ENCODE data around the gene CHTOP. TPM values are rescaled to one million over a fixed set of nuclear protein-coding genes. Genes with fewer than 3 reads are reported as not detected.

The CHTOP gene
- total RNA-seq, 1 donor from 2014 or later = 114 TPM

- no peak for TF ChIP-seq CTCF (IDR thresholded peaks at IDR 0.05; ENCODE audit: unreplicated experiment)
- no peaks in the 10 kb centered on the region for H3K9me3 Mint-ChIP-seq
Observed at GRCh38 chr1:153685544-153686340, 51.9 kb downstream of the CHTOP start.

GRCh38 chr1:153687346-153688125, 53.7 kb downstream of the CHTOP start:
- Mint-ChIP-seq H3K9me3 (no peaks in the 10 kb centered on the region), H3K4me1 (peaks cover 11% of the 10 kb centered on the region), H3K27me3 (ENCODE audit: low read depth) (peaks cover 16% of the 10 kb centered on the region), H3K27ac (no peak overlapping the region), H3K4me3 (no peak overlapping the region), H3K36me3 (peaks cover 1% of the 10 kb centered on the region)
- TF ChIP-seq CTCF (IDR thresholded peaks at IDR 0.05; ENCODE audit: unreplicated experiment) = no peak
- DNase-seq (ENCODE audit: low spot score in 2 of 2, unreplicated experiment in 2 of 2) = no peak

More at GRCh38 chr1:153685544-153686340, 51.9 kb downstream of the CHTOP start:
- Mint-ChIP-seq H3K27ac (no peak overlapping the region), H3K4me1 (peaks cover 6% of the 10 kb centered on the region), H3K27me3 (ENCODE audit: low read depth) (peaks cover 34% of the 10 kb centered on the region), H3K36me3 (peaks cover 1% of the 10 kb centered on the region), H3K4me3 (no peak overlapping the region)
- DNase-seq (ENCODE audit: low spot score in 2 of 2, unreplicated experiment in 2 of 2) = no peak

- no peak for TF ChIP-seq CTCF (IDR thresholded peaks at IDR 0.05; ENCODE audit: unreplicated experiment)
Observed at GRCh38 chr1:153688276-153688675, 54.4 kb downstream of the CHTOP start.

GRCh38 chr1:153688736-153689328, 55.0 kb downstream of the CHTOP start:
- no peak for DNase-seq (ENCODE audit: low spot score in 2 of 2, unreplicated experiment in 2 of 2)
- Mint-ChIP-seq H3K9me3 (no peaks in the 10 kb centered on the region), H3K4me3 (no peak overlapping the region), H3K4me1 (peaks cover 12% of the 10 kb centered on the region), H3K36me3 (peaks cover 1% of the 10 kb centered on the region), H3K27ac (no peak overlapping the region), H3K27me3 (ENCODE audit: low read depth) (peaks cover 9% of the 10 kb centered on the region)
- no peak for TF ChIP-seq CTCF (IDR thresholded peaks at IDR 0.05; ENCODE audit: unreplicated experiment)

More at GRCh38 chr1:153688276-153688675, 54.4 kb downstream of the CHTOP start:
- DNase-seq (ENCODE audit: low spot score in 2 of 2, unreplicated experiment in 2 of 2) = no peak
- peaks cover 11% of the 10 kb centered on the region for H3K4me1 Mint-ChIP-seq
- H3K27me3 Mint-ChIP-seq (ENCODE audit: low read depth) = peaks cover 14% of the 10 kb centered on the region
- no peak overlapping the region for H3K4me3 Mint-ChIP-seq
- H3K36me3 Mint-ChIP-seq = peaks cover 1% of the 10 kb centered on the region
- H3K27ac Mint-ChIP-seq = no peak overlapping the region
- H3K9me3 Mint-ChIP-seq = no peaks in the 10 kb centered on the region

GRCh38 chr1:153693466-153693865, 59.6 kb downstream of the CHTOP start:
- no peaks in the 10 kb centered on the region for H3K27me3 Mint-ChIP-seq (ENCODE audit: low read depth)
- no peak for TF ChIP-seq CTCF (IDR thresholded peaks at IDR 0.05; ENCODE audit: unreplicated experiment)
- no peak for DNase-seq (ENCODE audit: low spot score in 2 of 2, unreplicated experiment in 2 of 2)
- H3K4me1 Mint-ChIP-seq = peaks cover 29% of the 10 kb centered on the region
- no peaks in the 10 kb centered on the region for H3K36me3 Mint-ChIP-seq
- H3K4me3 Mint-ChIP-seq = no peak overlapping the region
- H3K27ac Mint-ChIP-seq = no peak overlapping the region
- no peaks in the 10 kb centered on the region for H3K9me3 Mint-ChIP-seq

Small RNAs within 50 kb of the gene (microRNA-seq; reads per million reads assigned to microRNA genes)
- not detected for gene MIR8083

Other genes with a start within 250 kb of the CHTOP start
- gene S100A8, start 243.0 kb upstream of the CHTOP start, total RNA-seq = not detected in 3 replicates
- gene S100A7A, start 217.5 kb upstream of the CHTOP start, total RNA-seq = not detected in 3 replicates
- gene S100A7, start 173.4 kb upstream of the CHTOP start, total RNA-seq = not detected in 3 replicates
- 2.4 to 4.4 TPM (median 3.9 TPM) in 3 replicates for gene S100A6, start 98.1 kb upstream of the CHTOP start, total RNA-seq
- gene S100A5, start 93.1 kb upstream of the CHTOP start, total RNA-seq = not detected in 3 replicates
- gene S100A4, start 88.3 kb upstream of the CHTOP start, total RNA-seq = 7.8 to 12.7 TPM (median 10.2 TPM) in 3 replicates
- not detected in 3 replicates for gene S100A3, start 84.8 kb upstream of the CHTOP start, total RNA-seq
- 0.43 to 0.51 TPM in 2 of 3 replicates, not detected in the other for gene S100A2, start 68.2 kb upstream of the CHTOP start, total RNA-seq
- gene S100A16, start 20.9 kb upstream of the CHTOP start, total RNA-seq = 22.1 to 24.8 TPM (median 22.4 TPM) in 3 replicates
- 8.5 to 10.1 TPM (median 10.0 TPM) in 3 replicates for gene S100A14, start 17.7 kb upstream of the CHTOP start, total RNA-seq
- gene S100A13, start 6.6 kb upstream of the CHTOP start, total RNA-seq = 46.6 to 58.5 TPM (median 54.5 TPM) in 3 replicates
- gene S100A1, start 5.6 kb upstream of the CHTOP start, total RNA-seq = 0.58 to 0.59 TPM in 2 of 3 replicates, not detected in the other
- 33.8 to 37.5 TPM (median 34.6 TPM) in 3 replicates for gene SNAPIN, start 24.6 kb downstream of the CHTOP start, total RNA-seq
- gene ILF2, start 36.9 kb downstream of the CHTOP start, total RNA-seq = 204 to 212 TPM (median 207 TPM) in 3 replicates
- gene NPR1, start 44.6 kb downstream of the CHTOP start, total RNA-seq = 5.8 to 6.6 TPM (median 5.9 TPM) in 3 replicates
- 117 to 120 TPM (median 117 TPM) in 3 replicates for gene INTS3, start 94.0 kb downstream of the CHTOP start, total RNA-seq
- gene SLC27A3, start 141.3 kb downstream of the CHTOP start, total RNA-seq = 28.5 to 32.1 TPM (median 29.7 TPM) in 3 replicates